Mesodermal cell (in vitro differentiated cells): ENCODE measurements around the gene PBX1.

Experiments used
- H3K27ac ChIP-seq: 2 replicates; pipeline ENCODE4 v1.7.0; 2013; ENCODE audit warnings: mild to moderate bottlenecking, low read depth, low read length, moderate library complexity; ENCODE audit not compliant: severe bottlenecking
- H3K36me3 ChIP-seq: 2 replicates; pipeline ENCODE4 v1.7.1; 2013; ENCODE audit warnings: mild to moderate bottlenecking, low read length, moderate library complexity; ENCODE audit not compliant: control insufficient read depth, insufficient read depth
- H3K4me1 ChIP-seq: one replicate; pipeline ENCODE4 v1.7.1; 2013; ENCODE audit warnings: mild to moderate bottlenecking, low read length; ENCODE audit not compliant: insufficient read depth, control insufficient read depth, poor library complexity, severe bottlenecking
- H3K4me3 ChIP-seq: 2 replicates; pipeline ENCODE4 v1.7.0; 2013; ENCODE audit warnings: low read length, control low read depth, mild to moderate bottlenecking; ENCODE audit not compliant: insufficient read depth, poor library complexity, severe bottlenecking; ENCODE audit errors: extremely low read depth
- H3K9me3 ChIP-seq: 2 replicates; pipeline ENCODE4 v1.7.1; 2013; ENCODE audit warnings: mild to moderate bottlenecking, low read length, moderate library complexity; ENCODE audit not compliant: control insufficient read depth
- WGBS, 2 experiments: methylation state at CpG; one replicate each; pipeline ENCODE4 v1.1.5; 2013; ENCODE audit warnings: missing lambda C conversion rate in 2 of 2; ENCODE audit not compliant: insufficient coverage in 2 of 2; 5-methylcytosine and 5-hydroxymethylcytosine counted together

The PBX1 gene

GRCh38 chr1:164563721-164564360 lies 4.9 kb downstream of the PBX1 start:
- H3K9me3 ChIP-seq = no peaks in the 10 kb centered on the region
- 29 to 55% methylated on average over 2 of the region's 10 CpGs for WGBS, 2 experiments
- peaks cover 5% of the 10 kb centered on the region for H3K36me3 ChIP-seq
- H3K4me3 ChIP-seq = no peak overlapping the region
- H3K4me1 ChIP-seq = peaks cover 19% of the 10 kb centered on the region
- H3K27ac ChIP-seq = no peak overlapping the region

- Histone ChIP-seq H3K27ac (no peak overlapping the region), H3K4me3 (no peak overlapping the region), H3K4me1 (peaks cover 19% of the 10 kb centered on the region), H3K36me3 (peaks cover 5% of the 10 kb centered on the region), H3K9me3 (no peaks in the 10 kb centered on the region)
- 73 to 89% methylated on average over 3 of the region's 3 CpGs for WGBS, 2 experiments
Measured at GRCh38 chr1:164564378-164564777, 5.4 kb downstream of the PBX1 start.

- Histone ChIP-seq H3K27ac (no peak overlapping the region), H3K4me1 (peaks cover 19% of the 10 kb centered on the region), H3K9me3 (no peaks in the 10 kb centered on the region), H3K4me3 (no peak overlapping the region), H3K36me3 (peaks cover 10% of the 10 kb centered on the region)
- 20% methylated on average over 1 of the region's 2 CpGs; no CpG with 5 or more reads in 1 of the 2 experiments for WGBS, 2 experiments
Measured at GRCh38 chr1:164565357-164565756, 6.4 kb downstream of the PBX1 start.

GRCh38 chr1:164567774-164568173 lies 8.8 kb downstream of the PBX1 start:
- Histone ChIP-seq H3K36me3 (peaks cover 10% of the 10 kb centered on the region), H3K27ac (no peak overlapping the region), H3K9me3 (peaks cover 5% of the 10 kb centered on the region), H3K4me1 (peaks cover 13% of the 10 kb centered on the region), H3K4me3 (no peak overlapping the region)
- WGBS, 2 experiments = 50 to 77% methylated on average over 2 to 3 of the region's 4 CpGs

- Histone ChIP-seq H3K4me1 (peaks cover 4% of the 10 kb centered on the region), H3K4me3 (no peak overlapping the region), H3K27ac (no peak overlapping the region), H3K36me3 (peaks cover 8% of the 10 kb centered on the region), H3K9me3 (peaks cover 5% of the 10 kb centered on the region)
- 100% methylated on average over 1 of the region's 2 CpGs for WGBS, 2 experiments
Measured at GRCh38 chr1:164569241-164569640, 10.3 kb downstream of the PBX1 start.

- no CpG with 5 or more reads among the region's 4 CpGs for WGBS, 2 experiments
Measured at GRCh38 chr1:164569866-164570265, 10.9 kb downstream of the PBX1 start.

GRCh38 chr1:164571333-164571732 lies 12.3 kb downstream of the PBX1 start:
- Histone ChIP-seq H3K4me1 (no peaks in the 10 kb centered on the region), H3K4me3 (no peak overlapping the region), H3K9me3 (peaks cover 5% of the 10 kb centered on the region), H3K27ac (no peak overlapping the region), H3K36me3 (peaks cover 8% of the 10 kb centered on the region)
- no CpG with 5 or more reads among the region's 3 CpGs for WGBS, 2 experiments

More at GRCh38 chr1:164569866-164570265, 10.9 kb downstream of the PBX1 start:
- Histone ChIP-seq H3K9me3 (peaks cover 5% of the 10 kb centered on the region), H3K27ac (no peak overlapping the region), H3K4me3 (no peak overlapping the region), H3K36me3 (peaks cover 8% of the 10 kb centered on the region), H3K4me1 (peaks cover 4% of the 10 kb centered on the region)

GRCh38 chr1:164575356-164575886 lies 16.4 kb downstream of the PBX1 start:
- H3K4me1 ChIP-seq = peaks cover 12% of the 10 kb centered on the region
- H3K4me3 ChIP-seq = no peak overlapping the region
- H3K27ac ChIP-seq = no peak overlapping the region
- 40% methylated on average over 2 of the region's 5 CpGs; no CpG with 5 or more reads in 1 of the 2 experiments for WGBS, 2 experiments
- H3K9me3 ChIP-seq = peaks cover 5% of the 10 kb centered on the region
- H3K36me3 ChIP-seq = no peaks in the 10 kb centered on the region

GRCh38 chr1:164576291-164577271 lies 17.6 kb downstream of the PBX1 start:
- no peaks in the 10 kb centered on the region for H3K9me3 ChIP-seq
- peak overlapping the region; percentile 8 for H3K4me3 ChIP-seq
- H3K27ac ChIP-seq = peak overlapping the region; percentile 71
- WGBS, 2 experiments = 21 to 22% methylated on average over 49 to 60 of the region's 66 CpGs
- H3K36me3 ChIP-seq = no peaks in the 10 kb centered on the region
- H3K4me1 ChIP-seq = peaks cover 12% of the 10 kb centered on the region

GRCh38 chr1:164577291-164577690 lies 18.3 kb downstream of the PBX1 start:
- peaks cover 12% of the 10 kb centered on the region for H3K4me1 ChIP-seq
- WGBS, 2 experiments = 60% methylated on average over 1 of the region's 3 CpGs; no CpG with 5 or more reads in 1 of the 2 experiments
- no peaks in the 10 kb centered on the region for H3K9me3 ChIP-seq
- H3K27ac ChIP-seq = peak overlapping the region; percentile 71
- no peak overlapping the region for H3K4me3 ChIP-seq
- no peaks in the 10 kb centered on the region for H3K36me3 ChIP-seq
